ENCODE measurements around the gene MMS22L.

GRCh38 chr6:97186416-97186999, 96.5 kb downstream of the MMS22L start:
- TF ChIP-seq CTCF (optimal IDR thresholded peaks at IDR 0.05 in 1 of 3, IDR thresholded peaks at IDR 0.05 in 1 of 3, conservative IDR thresholded peaks at IDR 0.05 in 1 of 3; ENCODE audit: extremely low read depth in 1 of 3, insufficient read depth in 2 of 3, low read length in 3 of 3), result peak; percentile 72 to 89 (median 85)
- TF ChIP-seq EZH2 (IDR thresholded peaks at IDR 0.05; ENCODE audit: low read length), result no peak
